H1 (cell line): ENCODE data around the gene OLFML2B. TPM values are rescaled to one million over a fixed set of nuclear protein-coding genes. Genes with fewer than 3 reads are reported as not detected.

Experiments
- CTCF ChIA-PET: fragments of 300-600 bp; sonication (Branson Sonifier 250); formaldehyde crosslinking; loops from one replicate; lab custom pipeline; 2021; ENCODE audit not compliant: partially characterized antibody; lab: Charles Lee
- POLR2A ChIA-PET: fragments of 300-600 bp; sonication (Branson Sonifier 250); formaldehyde crosslinking; loops from one replicate; lab custom pipeline; 2021; ENCODE audit warnings: inconsistent platforms; ENCODE audit not compliant: partially characterized antibody; lab: Charles Lee
- DNase-seq, 2 experiments: peaks; one replicate each; pipeline versions ENCODE4 v3.0.0 to v3.0.0-alpha.2; 2010 to 2022; ENCODE audit warnings: low spot score in 2 of 2, low read depth in 1 of 2, mixed read lengths in 1 of 2
- FAIRE-seq: peaks from 2 replicates; lab custom pipeline; 2011; peaks lifted over from hg19 to GRCh38; lab: Jason Lieb, UNC
- H2AFZ ChIP-seq: 2 replicates; pipeline ENCODE4 v1.8.1; 2012; ENCODE audit warnings: low read length, inconsistent platforms
- H2AK5ac ChIP-seq: 2 replicates; pipeline ENCODE4 v1.6.1; 2013; ENCODE audit warnings: low read depth, low read length
- H2BK120ac ChIP-seq: replicated peaks from 2 replicates; pipeline ENCODE3; 2013; ENCODE audit warnings: low read depth, low read length, inconsistent platforms
- H2BK12ac ChIP-seq: 2 replicates; pipeline ENCODE4 v1.6.1; 2013; ENCODE audit warnings: low read depth, low read length
- H2BK15ac ChIP-seq: 2 replicates; pipeline ENCODE4 v1.6.1; 2013; ENCODE audit warnings: low read length
- H2BK20ac ChIP-seq: 2 replicates; pipeline ENCODE4 v1.6.1; 2013; ENCODE audit warnings: low read length
- H2BK5ac ChIP-seq: 2 replicates; pipeline ENCODE4 v1.6.1; 2013; ENCODE audit warnings: low read depth, low read length
- H3K14ac ChIP-seq: 2 replicates; pipeline ENCODE4 v1.6.1; 2013; ENCODE audit warnings: inconsistent platforms; ENCODE audit not compliant: insufficient read length
- H3K18ac ChIP-seq: 2 replicates; pipeline ENCODE4 v1.6.1; 2013; ENCODE audit warnings: low read length; ENCODE audit errors: extremely low read depth
- H3K23ac ChIP-seq: 2 replicates; pipeline ENCODE4 v1.6.1; 2013; ENCODE audit warnings: inconsistent platforms; ENCODE audit not compliant: insufficient read length
- H3K23me2 ChIP-seq: 2 replicates; pipeline ENCODE4 v1.6.1; 2013; ENCODE audit warnings: low read depth, low read length
- H3K27ac ChIP-seq: 2 replicates; pipeline ENCODE4 v1.6.1; 2011; ENCODE audit warnings: low read depth, low read length, inconsistent platforms
- H3K27me3 ChIP-seq, 4 experiments: replicated peaks in 1 of 4; 1 replicate in 1 of 4; 2 replicates in 3 of 4; pipeline versions ENCODE4 v1.6.1 to v1.8.1; 2011 to 2013; ENCODE audit warnings: low read length in 3 of 4, mild to moderate bottlenecking in 3 of 4, inconsistent platforms in 2 of 4, mixed read lengths in 2 of 4, moderate library complexity in 1 of 4; ENCODE audit not compliant: control insufficient read depth in 3 of 4, insufficient read depth in 3 of 4; ENCODE audit errors: extremely low read depth in 1 of 4
- H3K36me3 ChIP-seq, 4 experiments: 2 replicates each; pipeline versions ENCODE4 v1.6.1 to v1.8.1; 2011 to 2013; ENCODE audit warnings: mild to moderate bottlenecking in 4 of 4, low read length in 3 of 4, moderate library complexity in 2 of 4, control low read depth in 1 of 4, inconsistent platforms in 1 of 4; ENCODE audit not compliant: insufficient read depth in 4 of 4, control insufficient read depth in 2 of 4
- H3K4ac ChIP-seq: replicated peaks from 2 replicates; pipeline ENCODE3; 2013; ENCODE audit warnings: low read length, low read depth, mixed read lengths, inconsistent platforms; ENCODE audit not compliant: insufficient read length
- H3K4me1 ChIP-seq, 4 experiments: replicated peaks in 1 of 4; 1 replicate in 1 of 4; 2 replicates in 3 of 4; pipeline versions ENCODE4 v1.6.1 to v1.8.1; 2011 to 2013; ENCODE audit warnings: low read length in 3 of 4, inconsistent platforms in 2 of 4, mixed read lengths in 1 of 4; ENCODE audit not compliant: insufficient read depth in 4 of 4, control insufficient read depth in 3 of 4
- H3K4me2 ChIP-seq, 2 experiments: 2 replicates each; pipeline versions ENCODE4 v1.6.1 to v1.8.1; 2011 to 2013; ENCODE audit warnings: low read depth in 2 of 2, low read length in 2 of 2, control low read depth in 1 of 2, inconsistent platforms in 1 of 2, mild to moderate bottlenecking in 1 of 2; ENCODE audit not compliant: insufficient read depth in 1 of 2
- H3K4me3 ChIP-seq, 4 experiments: fragments of 200-600, 300-600 bp in 1 of 4; sonication (generic), shearing (Covaris generic), sonication (Bioruptor Twin) in 1 of 4; 2 replicates each; pipeline versions ENCODE4 v1.5.1 to v1.8.1; 2011 to 2016; ENCODE audit warnings: low read length in 4 of 4, low read depth in 3 of 4, control low read depth in 2 of 4, inconsistent platforms in 2 of 4, mild to moderate bottlenecking in 2 of 4, mixed read lengths in 1 of 4, moderate library complexity in 1 of 4; ENCODE audit not compliant: insufficient read depth in 2 of 4; ENCODE audit errors: extremely low read depth in 1 of 4
- H3K56ac ChIP-seq: replicated peaks from 2 replicates; pipeline ENCODE3; 2013; ENCODE audit warnings: low read depth, mild to moderate bottlenecking, mixed read lengths, low read length, inconsistent platforms; ENCODE audit not compliant: insufficient read length
- H3K79me1 ChIP-seq: 2 replicates; pipeline ENCODE4 v1.6.1; 2013; ENCODE audit warnings: low read depth, low read length, control low read depth
- H3K79me2 ChIP-seq, 2 experiments: 2 replicates each; pipeline versions ENCODE4 v1.6.1 to v1.8.1; 2012 to 2013; ENCODE audit warnings: low read length in 2 of 2, mild to moderate bottlenecking in 2 of 2, inconsistent platforms in 1 of 2; ENCODE audit not compliant: insufficient read depth in 2 of 2, control insufficient read depth in 1 of 2
- H3K9ac ChIP-seq, 4 experiments: replicated peaks in 1 of 4; 1 replicate in 1 of 4; 2 replicates in 3 of 4; pipeline versions ENCODE4 v1.6.1 to v1.8.1; 2011 to 2013; ENCODE audit warnings: low read depth in 3 of 4, low read length in 3 of 4, control low read depth in 2 of 4, mild to moderate bottlenecking in 2 of 4, moderate library complexity in 2 of 4, inconsistent platforms in 1 of 4; ENCODE audit errors: extremely low read depth in 1 of 4
- H3K9me3 ChIP-seq, 2 experiments: 2 replicates each; pipeline versions ENCODE4 v1.6.1 to v1.8.1; 2012 to 2013; ENCODE audit warnings: mild to moderate bottlenecking in 2 of 2, moderate library complexity in 2 of 2, control low read depth in 1 of 2, inconsistent platforms in 1 of 2, low read depth in 1 of 2, low read length in 1 of 2, mixed read lengths in 1 of 2; ENCODE audit not compliant: insufficient read depth in 2 of 2
- H4K20me1 ChIP-seq, 2 experiments: replicated peaks in 1 of 2; 2 replicates each; pipeline versions ENCODE3 to v1.8.1; 2011 to 2013; ENCODE audit warnings: inconsistent platforms in 2 of 2, low read length in 2 of 2, mild to moderate bottlenecking in 1 of 2; ENCODE audit not compliant: insufficient read depth in 2 of 2, control insufficient read depth in 1 of 2
- H4K5ac ChIP-seq: 2 replicates; pipeline ENCODE4 v1.6.1; 2013; ENCODE audit warnings: low read length, low read depth, mixed read lengths, inconsistent platforms; ENCODE audit not compliant: insufficient read length
- H4K8ac ChIP-seq: 2 replicates; pipeline ENCODE4 v1.8.0; 2013; ENCODE audit warnings: mild to moderate bottlenecking, moderate library complexity, low read length, inconsistent platforms; ENCODE audit not compliant: insufficient read depth; ENCODE audit errors: extremely low read depth
- H4K91ac ChIP-seq: replicated peaks from 2 replicates; pipeline ENCODE3; 2013; ENCODE audit warnings: low read length, mixed read lengths, inconsistent platforms; ENCODE audit not compliant: insufficient read length
- ASH2L ChIP-seq: fragments of 200-600, 300-600 bp; sonication (generic); IDR thresholded peaks from one replicate; pipeline ENCODE4 v1.7.1; 2017; ENCODE audit warnings: low read length
- BCL11A ChIP-seq, 2 experiments: IDR thresholded peaks; one replicate each; pipeline ENCODE4 v1.6.1; 2011; ENCODE audit warnings: low read depth in 2 of 2, low read length in 2 of 2, mild to moderate bottlenecking in 2 of 2
- BRCA1 ChIP-seq: IDR thresholded peaks from 2 replicates; pipeline ENCODE4 v1.6.1; 2012; ENCODE audit warnings: low read depth, low read length, improper control_type of control experiment
- CEBPB ChIP-seq: IDR thresholded peaks from 2 replicates; pipeline ENCODE4 v1.6.1; 2012; ENCODE audit warnings: low read depth, low read length
- FOSL1 ChIP-seq: IDR thresholded peaks from 2 replicates; pipeline ENCODE4 v1.6.1; 2011; ENCODE audit warnings: mild to moderate bottlenecking, low read depth, low read length, moderate library complexity; ENCODE audit not compliant: insufficient read depth
- GABPA ChIP-seq: IDR thresholded peaks from 2 replicates; pipeline ENCODE4 v1.6.1; 2011; ENCODE audit warnings: mild to moderate bottlenecking, low read length, moderate library complexity, borderline replicate concordance; ENCODE audit not compliant: insufficient read depth
- HDAC2 ChIP-seq, 2 experiments: fragments of 300-600 bp in 1 of 2; sonication (generic) in 1 of 2; IDR thresholded peaks; 2 replicates each; pipeline ENCODE4 v1.6.1; 2011 to 2012; ENCODE audit warnings: low read depth in 2 of 2, low read length in 2 of 2, mild to moderate bottlenecking in 2 of 2, moderate library complexity in 2 of 2, borderline replicate concordance in 1 of 2, inconsistent platforms in 1 of 2
- NRF1 ChIP-seq: IDR thresholded peaks from 2 replicates; pipeline ENCODE4 v1.6.1; 2011; ENCODE audit warnings: mild to moderate bottlenecking, low read depth, low read length, improper control_type of control experiment
- POLR2A ChIP-seq, 2 experiments: IDR thresholded peaks; 1 replicate in 1 of 2; 2 replicates in 1 of 2; pipeline ENCODE4 v1.6.1; 2011; ENCODE audit warnings: low read depth in 2 of 2, low read length in 2 of 2, mild to moderate bottlenecking in 2 of 2; ENCODE audit errors: control extremely low read depth in 1 of 2
- RFX5 ChIP-seq: IDR thresholded peaks from 2 replicates; pipeline ENCODE4 v1.6.1; 2011; ENCODE audit warnings: low read depth, low read length, improper control_type of control experiment, borderline replicate concordance
- RNF2 ChIP-seq: fragments of 200-900, 300-1000 bp; sonication (generic); IDR thresholded peaks from 2 replicates; pipeline ENCODE4 v1.7.1; 2016; ENCODE audit warnings: borderline replicate concordance, low read depth, mild to moderate bottlenecking, antibody characterized with exemption, low read length; ENCODE audit not compliant: poor library complexity, severe bottlenecking; ENCODE audit errors: missing control alignments
- SP2 ChIP-seq: IDR thresholded peaks from 2 replicates; pipeline ENCODE4 v1.6.1; 2012; ENCODE audit warnings: mild to moderate bottlenecking, low read length, inconsistent platforms
- SRF ChIP-seq: IDR thresholded peaks from 2 replicates; pipeline ENCODE4 v1.6.1; 2011; ENCODE audit warnings: mild to moderate bottlenecking, low read depth, low read length, moderate library complexity
- TAF7 ChIP-seq: optimal IDR thresholded peaks from 2 replicates; pipeline ENCODE3; 2011; ENCODE audit warnings: low read depth, mild to moderate bottlenecking, inconsistent platforms, low read length, moderate library complexity, borderline replicate concordance
- WGBS, 2 experiments: shearing (Covaris generic) in 1 of 2; methylation state at CpG; one replicate each; pipeline versions ENCODE4 v1.1.6 to v1.1.7; 2013 to 2015; ENCODE audit warnings: low lambda C conversion rate in 2 of 2, mixed read lengths in 2 of 2, inconsistent platforms in 1 of 2, low coverage in 1 of 2, missing lambda C conversion rate in 1 of 2; ENCODE audit not compliant: insufficient replicate concordance in 2 of 2, insufficient coverage in 1 of 2, insufficient read length in 1 of 2; ENCODE audit errors: extremely low coverage in 1 of 2, missing lambda C conversion rate in 1 of 2; 5-methylcytosine and 5-hydroxymethylcytosine counted together
- polyA plus RNA-seq, 7 experiments: library from polyadenylated mRNA; depleted of rRNA in 3 of 7; stranded (reverse) in 5 of 7; unstranded in 2 of 7; fragments of >200 nt in 5 of 7; fragments of 200-250 nt in 2 of 7; gene quantifications; 1 replicate in 5 of 7; 2 replicates in 1 of 7; 4 replicates in 1 of 7; pipeline versions ENCODE4 v1.2.1 to v1.2.3, GENCODE V29; 2011 to 2013; ENCODE audit warnings: missing spikeins in 2 of 7, mixed read lengths in 2 of 7
- total RNA-seq: library from RNA; stranded (reverse); fragmentation: NEBNext Ultra II Directional; extraction: Animal tissue kit (Norgen Biotek cat#: 25700); gene quantifications from 2 replicates; pipeline ENCODE4 v1.2.1, GENCODE V29; 2021

The OLFML2B gene
- total and polyA plus RNA-seq, 2 of the 8 experiments (the other 6 are each of a cell fraction or from before 2014, with no cell fraction given), result 6.5 to 10.4 TPM

DNA sequence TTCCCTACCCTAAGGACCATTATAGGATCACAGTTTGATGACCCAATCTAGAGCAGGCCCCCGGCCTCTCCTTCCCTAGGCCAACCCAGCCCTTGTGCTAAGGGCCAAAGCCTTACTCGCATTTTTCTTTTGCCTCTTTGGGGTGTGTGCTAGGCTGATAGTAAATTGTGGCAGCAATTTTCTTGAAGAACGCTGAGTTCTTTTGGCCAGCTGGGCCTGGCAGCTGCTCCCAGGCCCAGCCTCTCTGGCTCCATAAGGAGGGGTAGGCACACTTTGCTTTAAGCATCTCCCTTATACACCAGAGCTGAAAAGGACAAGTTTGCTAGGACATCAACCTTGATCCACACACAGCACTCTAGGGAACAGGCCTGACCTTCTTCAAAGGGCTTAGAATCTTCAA is 4.2 kb downstream of the OLFML2B start:
- CTCF ChIA-PET, result interaction anchor here (0.8 to 1.4 kb wide), 2 partner anchors 17 to 32 kb away, joined by 3 to 4 read pairs; no protein-coding TSS in a partner anchor
- H3K4me3 ChIP-seq, result no peak overlapping the region
- no peak overlapping the region for H2BK120ac ChIP-seq
- H3K56ac ChIP-seq, result no peak overlapping the region
- H4K20me1 ChIP-seq, result peaks cover 0 to 3% of the 10 kb centered on the region in 2 experiments
- H2BK15ac ChIP-seq, result no peak overlapping the region
- no peak overlapping the region for H3K27ac ChIP-seq
- H2AK5ac ChIP-seq, result no peak overlapping the region
- no peaks in the 10 kb centered on the region for H3K36me3 ChIP-seq
- no peaks in the 10 kb centered on the region for H3K79me1 ChIP-seq
- no peak for FAIRE-seq
- peaks cover 7 to 14% (median 9%) of the 10 kb centered on the region in 4 experiments for H3K4me1 ChIP-seq
- H3K27me3 ChIP-seq, result peaks cover 0 to 19% (median 12%) of the 10 kb centered on the region in 4 experiments; a peak in 6 of 7 replicates
- POLR2A ChIA-PET, result no interaction called here
- no peak overlapping the region for H2BK20ac ChIP-seq
- H4K5ac ChIP-seq, result no peak overlapping the region
- WGBS, 2 experiments, result 93% methylated on average over 3 of the region's 3 CpGs; no CpG with 5 or more reads in 1 of the 2 experiments
- H4K8ac ChIP-seq, result no peak overlapping the region
- H2BK12ac ChIP-seq, result no peak overlapping the region
- H3K23ac ChIP-seq, result no peak overlapping the region
- H2AFZ ChIP-seq, result no peak overlapping the region
- no peak overlapping the region for H3K9ac ChIP-seq
- no peak overlapping the region for H3K14ac ChIP-seq
- H3K4me2 ChIP-seq, result no peak overlapping the region
- no peak overlapping the region for H4K91ac ChIP-seq
- DNase-seq, result no peak
- peaks cover 10% of the 10 kb centered on the region for H3K23me2 ChIP-seq
- no peak overlapping the region for H2BK5ac ChIP-seq
- no peak for TF ChIP-seq RFX5
- TF ChIP-seq FOSL1, result no peak
- TF ChIP-seq ASH2L, result no peak
- TF ChIP-seq BRCA1, result no peak
- TF ChIP-seq POLR2A (IDR thresholded peaks at IDR 0.05; ENCODE audit: control extremely low read depth in 1 of 2, low read depth in 2 of 2, low read length in 2 of 2), result no peak
- no peak for TF ChIP-seq BCL11A (IDR thresholded peaks at IDR 0.05; ENCODE audit: low read depth in 2 of 2, low read length in 2 of 2)
- TF ChIP-seq SRF, result no peak
- TF ChIP-seq NRF1, result no peak
- no peak for TF ChIP-seq CEBPB
- TF ChIP-seq SP2, result no peak
- TF ChIP-seq HDAC2 (IDR thresholded peaks at IDR 0.05; ENCODE audit: borderline replicate concordance in 1 of 2, low read depth in 2 of 2, low read length in 2 of 2), result no peak
- TF ChIP-seq RNF2, result no peak
- TF ChIP-seq GABPA, result no peak
- TF ChIP-seq TAF7, result no peak
- H3K18ac ChIP-seq, result no peak overlapping the region
- no peak overlapping the region for H3K4ac ChIP-seq
- no peaks in the 10 kb centered on the region for H3K9me3 ChIP-seq
- no peaks in the 10 kb centered on the region for H3K79me2 ChIP-seq
